HL-60 (cell line): ENCODE results near the gene OR6F1.

Experiments
- CTCF ChIP-seq: IDR thresholded peaks from one replicate; pipeline ENCODE4 v1.5.1; 2011; ENCODE audit warnings: low read length, control low read depth, inconsistent platforms; ENCODE audit not compliant: insufficient read depth
- POLR2AphosphoS5 ChIP-seq: IDR thresholded peaks from 2 replicates; pipeline ENCODE4 v1.6.1; 2012; ENCODE audit warnings: low read depth
- SPI1 ChIP-seq: IDR thresholded peaks from 2 replicates; pipeline ENCODE4 v1.6.1; 2012; ENCODE audit warnings: low read depth, mild to moderate bottlenecking, borderline replicate concordance

DNA sequence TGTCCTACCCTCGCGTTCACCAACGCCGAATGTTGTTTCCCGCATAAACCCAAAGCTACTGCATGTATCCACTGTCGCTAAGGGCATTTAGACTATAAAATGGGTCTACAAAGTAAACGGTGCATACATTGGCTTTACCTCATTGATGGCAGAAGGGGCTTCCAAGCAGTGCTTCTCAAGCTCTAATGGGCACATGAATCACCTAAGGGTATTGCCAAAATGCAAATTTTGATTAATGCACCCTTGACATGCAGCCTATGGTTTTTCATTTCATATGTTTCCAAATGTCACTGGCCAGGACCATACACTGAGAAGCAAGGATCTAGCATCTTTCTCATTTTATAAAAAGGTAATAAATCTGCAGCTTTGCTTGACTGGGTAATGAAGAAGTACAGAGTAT is 2.7 kb downstream of the OR6F1 start:
- no peak for TF ChIP-seq CTCF
- no peak for TF ChIP-seq POLR2AphosphoS5
- no peak for TF ChIP-seq SPI1
